ENCODE data around the gene FMNL2.

The FMNL2 gene

GRCh38 chr2:152650768-152651371, 315.9 kb downstream of the FMNL2 start:
- no peak for DNase-seq (ENCODE audit: low read depth)

GRCh38 chr2:152651834-152652233, 316.9 kb downstream of the FMNL2 start:
- no peak for DNase-seq (ENCODE audit: low read depth)

- no peak for DNase-seq (ENCODE audit: low read depth)
Observed at GRCh38 chr2:152655880-152656279, 320.9 kb downstream of the FMNL2 start.

GRCh38 chr2:152657043-152657442, 322.1 kb downstream of the FMNL2 start:
- no peak for DNase-seq (ENCODE audit: low read depth)

GRCh38 chr2:152658221-152658620, 323.2 kb downstream of the FMNL2 start:
- no peak for DNase-seq (ENCODE audit: low read depth)

GRCh38 chr2:152661076-152661475, 326.1 kb downstream of the FMNL2 start:
- DNase-seq (ENCODE audit: low read depth) = no peak

GRCh38 chr2:152664725-152665124, 329.8 kb downstream of the FMNL2 start:
- no peak for DNase-seq (ENCODE audit: low read depth)

- DNase-seq (ENCODE audit: low read depth) = no peak
Observed at GRCh38 chr2:152674334-152674733, 339.4 kb downstream of the FMNL2 start.

GRCh38 chr2:152676461-152676860, 341.5 kb downstream of the FMNL2 start:
- DNase-seq (ENCODE audit: low read depth) = no peak

GRCh38 chr2:152678808-152679207, 343.8 kb downstream of the FMNL2 start:
- DNase-seq (ENCODE audit: low read depth) = no peak

GRCh38 chr2:152682663-152683062, 347.7 kb downstream of the FMNL2 start:
- no peak for DNase-seq (ENCODE audit: low read depth)

- no peak for DNase-seq (ENCODE audit: low read depth)
Observed at GRCh38 chr2:152683400-152683799, 348.4 kb downstream of the FMNL2 start.

GRCh38 chr2:152686321-152686720, 351.3 kb downstream of the FMNL2 start:
- peak; percentile 14 for DNase-seq (ENCODE audit: low read depth)

- DNase-seq (ENCODE audit: low read depth) = no peak
Observed at GRCh38 chr2:152693033-152693432, 358.1 kb downstream of the FMNL2 start.

- peak; percentile 94 for DNase-seq (ENCODE audit: low read depth)
Observed at GRCh38 chr2:152694161-152694661, 359.2 kb downstream of the FMNL2 start.

- no peak for DNase-seq (ENCODE audit: low read depth)
Observed at GRCh38 chr2:152695763-152696162, 360.8 kb downstream of the FMNL2 start.

GRCh38 chr2:152696476-152696875, 361.5 kb downstream of the FMNL2 start:
- no peak for DNase-seq (ENCODE audit: low read depth)

All from iris pigment epithelial cell (primary cell).